ENCODE results near the gene PRDM16.

GRCh38 chr1:3209201-3209600, 140.2 kb downstream of the PRDM16 start:
- TF ChIP-seq CTCF (IDR thresholded peaks at IDR 0.05; ENCODE audit: low read depth, low read length) (no peak), POLR2A (IDR thresholded peaks at IDR 0.05; ENCODE audit: extremely low read depth, insufficient read length) (no peak), MAX (IDR thresholded peaks at IDR 0.05; ENCODE audit: low read depth, low read length) (no peak)
